Liver (tissue), 9 donors: ENCODE data around the gene TRMT10B. TPM values are rescaled to one million over a fixed set of nuclear protein-coding genes. Genes with fewer than 3 reads are reported as not detected.

Experiments used
- DNase-seq: peaks from one replicate; pipeline ENCODE4 v3.0.0-alpha.2; 2017; ENCODE audit warnings: low spot score
- H3K27ac ChIP-seq, 2 donors: one replicate each; pipeline ENCODE4 v1.7.0; 2013; ENCODE audit warnings: inconsistent platforms in 2 of 2, low read length in 2 of 2, control low read depth in 1 of 2, low read depth in 1 of 2, mild to moderate bottlenecking in 1 of 2
- H3K27me3 ChIP-seq, 4 donors: one replicate each; pipeline versions ENCODE4 v1.6.1 to v1.7.0; 2013; ENCODE audit warnings: low read length in 3 of 4, inconsistent platforms in 1 of 4, mild to moderate bottlenecking in 1 of 4, moderate library complexity in 1 of 4; ENCODE audit not compliant: control insufficient read depth in 4 of 4, insufficient read depth in 4 of 4
- H3K36me3 ChIP-seq, 4 donors: one replicate each; pipeline versions ENCODE4 v1.6.1 to v1.7.0; 2013; ENCODE audit warnings: low read length in 3 of 4, mild to moderate bottlenecking in 3 of 4, low read depth in 1 of 4, moderate library complexity in 1 of 4; ENCODE audit not compliant: control insufficient read depth in 4 of 4, insufficient read depth in 3 of 4
- H3K4me1 ChIP-seq, 4 donors: one replicate each; pipeline versions ENCODE4 v1.6.1 to v1.7.0; 2013; ENCODE audit warnings: low read length in 3 of 4, mild to moderate bottlenecking in 3 of 4, moderate library complexity in 1 of 4; ENCODE audit not compliant: control insufficient read depth in 4 of 4, insufficient read depth in 4 of 4
- H3K4me3 ChIP-seq, 3 donors: one replicate each; pipeline versions ENCODE4 v1.6.1 to v1.7.0; 2013; ENCODE audit warnings: low read length in 3 of 3, control low read depth in 1 of 3, low read depth in 1 of 3, mild to moderate bottlenecking in 1 of 3
- H3K9ac ChIP-seq, 2 donors: one replicate each; pipeline ENCODE4 v1.7.0; 2013; ENCODE audit warnings: low read length in 2 of 2, mild to moderate bottlenecking in 2 of 2, moderate library complexity in 2 of 2, control low read depth in 1 of 2, low read depth in 1 of 2
- H3K9me3 ChIP-seq, 4 donors: one replicate each; pipeline versions ENCODE4 v1.6.1 to v1.7.0; 2013; ENCODE audit warnings: low read length in 3 of 4; ENCODE audit not compliant: control insufficient read depth in 4 of 4
- ATF3 ChIP-seq: IDR thresholded peaks from 2 replicates; pipeline ENCODE4 v1.6.1; 2016; ENCODE audit warnings: antibody characterized with exemption
- CTCF ChIP-seq: fragments of 150-350 bp; IDR thresholded peaks from 2 replicates; pipeline ENCODE4 v1.5.1; 2017; ENCODE audit warnings: improper control_type of control experiment, low read depth, low read length; ENCODE audit not compliant: missing input control
- EGR1 ChIP-seq, 2 donors: IDR thresholded peaks; 2 replicates each; pipeline ENCODE4 v1.6.1; 2016 to 2018; ENCODE audit warnings: antibody characterized with exemption in 2 of 2, low read depth in 2 of 2
- FOXA1 ChIP-seq: IDR thresholded peaks from 2 replicates; pipeline ENCODE4 v1.6.1; 2016; ENCODE audit warnings: antibody characterized with exemption
- FOXA2 ChIP-seq: IDR thresholded peaks from 2 replicates; pipeline ENCODE4 v1.6.1; 2016; ENCODE audit warnings: antibody characterized with exemption
- GABPA ChIP-seq, 2 donors: IDR thresholded peaks in 1 of 2; conservative IDR thresholded peaks in 1 of 2; 2 replicates each; pipeline ENCODE4 v1.6.1; 2016; ENCODE audit warnings: antibody characterized with exemption in 2 of 2, mild to moderate bottlenecking in 1 of 2, moderate library complexity in 1 of 2
- HNF4A ChIP-seq, 2 donors: conservative IDR thresholded peaks; 2 replicates each; pipeline ENCODE4 v1.6.1; 2016; ENCODE audit warnings: antibody characterized with exemption in 2 of 2, mild to moderate bottlenecking in 2 of 2
- HNF4G ChIP-seq: IDR thresholded peaks from 2 replicates; pipeline ENCODE4 v1.6.1; 2016; ENCODE audit warnings: antibody characterized with exemption
- JUND ChIP-seq, 2 donors: IDR thresholded peaks; 2 replicates each; pipeline ENCODE4 v1.6.1; 2016; ENCODE audit warnings: antibody characterized with exemption in 2 of 2
- MAX ChIP-seq: IDR thresholded peaks from 2 replicates; pipeline ENCODE4 v1.6.1; 2016; ENCODE audit warnings: antibody characterized with exemption
- NR2F2 ChIP-seq: IDR thresholded peaks from 2 replicates; pipeline ENCODE4 v1.6.1; 2016; ENCODE audit warnings: antibody characterized with exemption
- RAD21 ChIP-seq, 2 donors: IDR thresholded peaks; 2 replicates each; pipeline ENCODE4 v1.6.1; 2016; ENCODE audit warnings: antibody characterized with exemption in 2 of 2, mild to moderate bottlenecking in 2 of 2
- REST ChIP-seq: IDR thresholded peaks from 2 replicates; pipeline ENCODE4 v1.6.1; 2016; ENCODE audit warnings: antibody characterized with exemption, mild to moderate bottlenecking
- RXRA ChIP-seq, 2 donors: IDR thresholded peaks; 2 replicates each; pipeline ENCODE4 v1.6.1; 2017 to 2018; ENCODE audit warnings: antibody characterized with exemption in 2 of 2, mild to moderate bottlenecking in 1 of 2
- SP1 ChIP-seq: IDR thresholded peaks from 2 replicates; pipeline ENCODE4 v1.6.1; 2018; ENCODE audit warnings: antibody characterized with exemption, mild to moderate bottlenecking
- TAF1 ChIP-seq: conservative IDR thresholded peaks from 2 replicates; pipeline ENCODE4 v1.6.1; 2016; ENCODE audit warnings: antibody characterized with exemption, mild to moderate bottlenecking
- YY1 ChIP-seq: IDR thresholded peaks from 2 replicates; pipeline ENCODE4 v1.6.1; 2016; ENCODE audit warnings: antibody characterized with exemption, mild to moderate bottlenecking
- ZBTB33 ChIP-seq: IDR thresholded peaks from 2 replicates; pipeline ENCODE4 v1.6.1; 2016; ENCODE audit warnings: antibody characterized with exemption
- WGBS: extraction: QIAGEN DNeasy Blood & Tissue Kit; methylation state at CpG from one replicate; pipeline ENCODE4 v1.1.7; 2013; 5-methylcytosine and 5-hydroxymethylcytosine counted together
- polyA plus RNA-seq, 2 donors: library from polyadenylated mRNA; stranded (reverse) in 1 of 2; unstranded in 1 of 2; fragments of 200-250 nt in 1 of 2; fragments of >200 nt in 1 of 2; fragmentation: Nextera tagmentation in 1 of 2; extraction: Ambion mirVana in 1 of 2; gene quantifications; one replicate each; pipeline versions ENCODE4 v1.2.1 to v1.2.3, GENCODE V29; 2013 to 2015
- total RNA-seq, 2 donors: library from RNA; depleted of rRNA; stranded (reverse); fragments of >200 nt; gene quantifications; one replicate each; pipeline ENCODE4 v1.2.3, GENCODE V29; 2014
- donor health status: healthy.
- donor health status: healthy.
- donor health status: healthy.
- donor health status: healthy.
- donor health status: healthy.

TRMT10B gene
- total and polyA plus RNA-seq, 4 donors = 1.9 to 3.9 (median 2.1) TPM

- TF ChIP-seq REST (no peak), HNF4G (no peak), RXRA (IDR thresholded peaks at IDR 0.05) (no peak), ATF3 (no peak), JUND (IDR thresholded peaks at IDR 0.05) (no peak), EGR1 (IDR thresholded peaks at IDR 0.05; ENCODE audit: low read depth in 2 of 2) (no peak), FOXA1 (no peak), FOXA2 (no peak)
Observed at GRCh38 chr9:37818849-37819248, 65.2 kb downstream of the TRMT10B start (continued).

GRCh38 chr9:37820142-37820541 is 66.5 kb downstream of the TRMT10B start:
- 96% methylated on average over 5 of the region's 5 CpGs for WGBS
- peaks cover 0 to 7% (median 6%) of the 10 kb centered on the region in 4 donors for H3K36me3 ChIP-seq

More at GRCh38 chr9:37820142-37820541, 66.5 kb downstream of the TRMT10B start:
- H3K9me3 ChIP-seq = no peaks in the 10 kb centered on the region
- no peak overlapping the region for H3K27ac ChIP-seq
- H3K4me3 ChIP-seq = no peak overlapping the region
- TF ChIP-seq RAD21 (IDR thresholded peaks at IDR 0.05) (no peak), GABPA (IDR thresholded peaks at IDR 0.05 in 1 of 2, conservative IDR thresholded peaks at IDR 0.05 in 1 of 2) (no peak), TAF1 (no peak), FOXA2 (no peak), CTCF (no peak), ATF3 (no peak), NR2F2 (no peak), HNF4G (no peak), FOXA1 (no peak), EGR1 (IDR thresholded peaks at IDR 0.05; ENCODE audit: low read depth in 2 of 2) (no peak), JUND (IDR thresholded peaks at IDR 0.05) (no peak), REST (no peak), HNF4A (conservative IDR thresholded peaks at IDR 0.05) (no peak), MAX (no peak), ZBTB33 (no peak), YY1 (no peak), SP1 (no peak), RXRA (IDR thresholded peaks at IDR 0.05) (no peak)
- H3K27me3 ChIP-seq = no peaks in the 10 kb centered on the region
- H3K4me1 ChIP-seq = no peaks in the 10 kb centered on the region
- H3K9ac ChIP-seq = no peak overlapping the region
- no peak for DNase-seq
